ENCODE measurements around the gene COL20A1. TPM values are rescaled to one million over a fixed set of nuclear protein-coding genes. Genes with fewer than 3 reads are reported as not detected.

The COL20A1 gene
- total RNA-seq, 1 donor from 2014 or later = not detected

GRCh38 chr20:63323357-63323981, 30.5 kb downstream of the COL20A1 start:
- no peak for DNase-seq
- no peak overlapping the region for H3K27ac Mint-ChIP-seq
- H3K4me3 Mint-ChIP-seq = no peak overlapping the region
- H3K27me3 Mint-ChIP-seq = peaks cover 1% of the 10 kb centered on the region
- peaks cover 2% of the 10 kb centered on the region for H3K9me3 Mint-ChIP-seq
- peaks cover 11% of the 10 kb centered on the region for H3K4me1 Mint-ChIP-seq
- ChIA-PET CTCF (no interaction called here), POLR2A (no interaction called here)
- intact Hi-C loops (cut with micrococcal nuclease) = no loop called here
- no peaks in the 10 kb centered on the region for H3K36me3 Mint-ChIP-seq (ENCODE audit: low read depth)
- no peak for TF ChIP-seq CTCF (IDR thresholded peaks at IDR 0.05)
- ATAC-seq (ENCODE audit: low read depth) = no peak

GRCh38 chr20:63325021-63325471, 32.1 kb downstream of the COL20A1 start:
- DNase-seq (no peak), ATAC-seq (ENCODE audit: low read depth) (no peak)
- Mint-ChIP-seq H3K4me1 (peaks cover 11% of the 10 kb centered on the region), H3K9me3 (peaks cover 2% of the 10 kb centered on the region), H3K27ac (no peak overlapping the region), H3K36me3 (ENCODE audit: low read depth) (no peaks in the 10 kb centered on the region), H3K4me3 (no peak overlapping the region), H3K27me3 (peaks cover 1% of the 10 kb centered on the region)
- ChIA-PET CTCF (no interaction called here), POLR2A (no interaction called here)
- intact Hi-C loops (cut with micrococcal nuclease) = no loop called here
- TF ChIP-seq CTCF (IDR thresholded peaks at IDR 0.05) = no peak

GRCh38 chr20:63325554-63326313, 32.7 kb downstream of the COL20A1 start:
- ChIA-PET POLR2A (no interaction called here), CTCF (no interaction called here)
- ATAC-seq (ENCODE audit: low read depth) (no peak), DNase-seq (no peak)
- no peaks in the 10 kb centered on the region for H3K36me3 Mint-ChIP-seq (ENCODE audit: low read depth)
- no peaks in the 10 kb centered on the region for H3K27me3 Mint-ChIP-seq
- TF ChIP-seq CTCF (IDR thresholded peaks at IDR 0.05) = no peak
- no peak overlapping the region for H3K4me3 Mint-ChIP-seq
- H3K9me3 Mint-ChIP-seq = peaks cover 2% of the 10 kb centered on the region
- intact Hi-C loops (cut with micrococcal nuclease) = no loop called here
- no peak overlapping the region for H3K27ac Mint-ChIP-seq
- peaks cover 11% of the 10 kb centered on the region for H3K4me1 Mint-ChIP-seq

GRCh38 chr20:63326314-63327230, 33.6 kb downstream of the COL20A1 start:
- peaks cover 11% of the 10 kb centered on the region for H3K4me1 Mint-ChIP-seq
- intact Hi-C loops (cut with micrococcal nuclease) = no loop called here
- DNase-seq = no peak
- H3K4me3 Mint-ChIP-seq = no peak overlapping the region
- no peak for TF ChIP-seq CTCF (IDR thresholded peaks at IDR 0.05)
- ChIA-PET POLR2A (interaction anchor here (0.6 kb wide), 1 partner anchor 212 kb away, joined by 3 read pairs; no protein-coding TSS in a partner anchor), CTCF (no interaction called here)
- peaks cover 2% of the 10 kb centered on the region for H3K9me3 Mint-ChIP-seq
- no peaks in the 10 kb centered on the region for H3K27me3 Mint-ChIP-seq
- ATAC-seq (ENCODE audit: low read depth) = no peak
- peak overlapping the region; percentile 50 for H3K27ac Mint-ChIP-seq
- H3K36me3 Mint-ChIP-seq (ENCODE audit: low read depth) = no peaks in the 10 kb centered on the region
